ENCODE data around the gene MAP3K13.
"Not testable (repeated sequence)": the region's sequence is repeated elsewhere in the genome, so short reads cannot be mapped to it uniquely, and the experiment has no call there.

GRCh38 chr3:185418561-185418977 is 55.6 kb downstream of the MAP3K13 start:
- TF ChIP-seq CTCF (IDR thresholded peaks at IDR 0.05; ENCODE audit: low read depth, low read length); EZH2phosphoT487 (IDR thresholded peaks at IDR 0.05; ENCODE audit: low read depth): not testable (repeated sequence)
